A549 (cell line): ENCODE measurements around the gene ABHD6. TPM values are rescaled to one million over a fixed set of nuclear protein-coding genes. Genes with fewer than 3 reads are reported as not detected.

ENCODE experiments used
- ATAC-seq, 2 experiments: fragments of 200-7000 bp in 1 of 2; fragments of >200 bp in 1 of 2; cut with Nextera tagmentation in 1 of 2; cut with Tn5 transposase in 1 of 2; 3 replicates each; pipeline versions ENCODE4 v1.8.0 to v1.9.1; 2018 to 2020; ENCODE audit warnings: mild to moderate bottlenecking in 1 of 2, moderate library complexity in 1 of 2
- CTCF ChIA-PET: fragments of 300-600 bp; sonication (Branson Sonifier 250); formaldehyde crosslinking; extraction: SDS; loops from one replicate; lab custom pipeline; 2021; ENCODE audit warnings: antibody characterized with exemption, inconsistent platforms; lab: Yijun Ruan, JAX
- POLR2A ChIA-PET: fragments of 350-600 bp; formaldehyde crosslinking; extraction: SDS; loops from one replicate; lab custom pipeline; 2021; ENCODE audit warnings: antibody characterized with exemption, inconsistent platforms; lab: Yijun Ruan, JAX
- DNase-seq, 2 experiments: peaks; one replicate each; pipeline versions ENCODE4 v3.0.0 to v3.0.0-alpha.2; 2011 to 2016; ENCODE audit warnings: low read depth in 1 of 2, low spot score in 1 of 2
- FAIRE-seq: peaks from 2 replicates; lab custom pipeline; 2011; peaks lifted over from hg19 to GRCh38; lab: Jason Lieb, UNC
- H3K27ac ChIP-seq, 2 experiments: fragments of >200 bp; sonication (Bioruptor Twin); formaldehyde crosslinking; 3 replicates each; pipeline ENCODE4 v1.5.1; 2016 to 2017
- H3K4me1 ChIP-seq: fragments of >200 bp; sonication (Bioruptor Twin); formaldehyde crosslinking; 3 replicates; pipeline ENCODE4 v1.6.1; 2016
- H3K4me2 ChIP-seq: fragments of >200 bp; sonication (Bioruptor Twin); formaldehyde crosslinking; 3 replicates; pipeline ENCODE4 v1.6.1; 2016
- H3K4me3 ChIP-seq: fragments of >200 bp; sonication (Bioruptor Twin); formaldehyde crosslinking; 3 replicates; pipeline ENCODE4 v1.5.1; 2016
- H3K9me3 ChIP-seq: fragments of >200 bp; sonication (Bioruptor Twin); formaldehyde crosslinking; 3 replicates; pipeline ENCODE4 v1.6.1; 2016
- BCL3 ChIP-seq: fragments of >200 bp; sonication (Bioruptor Twin); formaldehyde crosslinking; IDR thresholded peaks from 3 replicates; pipeline ENCODE4 v1.6.1; 2016
- BHLHE40 ChIP-seq: IDR thresholded peaks from 2 replicates; pipeline ENCODE4 v1.6.1; 2012; ENCODE audit warnings: low read depth, low read length, inconsistent platforms
- CHD2 ChIP-seq: fragments of 150-350 bp; IDR thresholded peaks from 2 replicates; pipeline ENCODE4 v1.6.1; 2014; ENCODE audit warnings: low read length; ENCODE audit not compliant: partially characterized antibody
- FOXS1 ChIP-seq: fragments of 250-450 bp; sonication (Bioruptor Pico); IDR thresholded peaks from 2 replicates; pipeline ENCODE4 v1.5.0; 2020; ENCODE audit warnings: mild to moderate bottlenecking, moderate library complexity
- HDAC2 ChIP-seq: fragments of 200-600 bp; sonication (generic); IDR thresholded peaks from 2 replicates; pipeline ENCODE4 v1.6.1; 2016
- HEYL ChIP-seq: fragments of 250-450 bp; sonication (Bioruptor Pico); IDR thresholded peaks from 2 replicates; pipeline ENCODE4 v1.8.0; 2021; ENCODE audit warnings: mild to moderate bottlenecking, moderate library complexity
- HMGXB4 ChIP-seq: fragments of 250-450 bp; sonication (Bioruptor Pico); IDR thresholded peaks from 2 replicates; pipeline ENCODE4 v1.5.0; 2021; ENCODE audit warnings: mild to moderate bottlenecking, moderate library complexity, borderline replicate concordance
- HOXB13 ChIP-seq: fragments of 250-450 bp; sonication (Bioruptor Pico); IDR thresholded peaks from 2 replicates; pipeline ENCODE4 v1.5.0; 2020; ENCODE audit warnings: low read depth, mild to moderate bottlenecking, moderate library complexity
- JUN ChIP-seq, 2 experiments: fragments of >200 bp; sonication (Bioruptor Twin); formaldehyde crosslinking; IDR thresholded peaks; 2 replicates in 1 of 2; 3 replicates in 1 of 2; pipeline ENCODE4 v1.6.1; 2016 to 2017
- JUNB ChIP-seq: fragments of >200 bp; sonication (Bioruptor Twin); formaldehyde crosslinking; IDR thresholded peaks from 2 replicates; pipeline ENCODE4 v1.6.1; 2016
- KDM1A ChIP-seq: fragments of 200-600 bp; sonication (generic); IDR thresholded peaks from 2 replicates; pipeline ENCODE4 v1.6.1; 2016; ENCODE audit warnings: low read depth, mild to moderate bottlenecking
- NFE2L2 ChIP-seq: fragments of 150-350 bp; conservative IDR thresholded peaks from 2 replicates; pipeline ENCODE4 v1.6.1; 2014; ENCODE audit warnings: low read length
- NPAS2 ChIP-seq: fragments of 250-450 bp; sonication (Bioruptor Pico); IDR thresholded peaks from 2 replicates; pipeline ENCODE4 v1.8.0; 2022; ENCODE audit warnings: mild to moderate bottlenecking, moderate library complexity, borderline replicate concordance
- PBX3 ChIP-seq: IDR thresholded peaks from 2 replicates; pipeline ENCODE4 v1.6.1; 2012
- POLR2A ChIP-seq: IDR thresholded peaks from 2 replicates; pipeline ENCODE4 v1.6.1; 2012; ENCODE audit warnings: mild to moderate bottlenecking, low read length
- RAD21 ChIP-seq, 2 experiments: fragments of >200 bp in 1 of 2; sonication (Bioruptor Twin) in 1 of 2; formaldehyde crosslinking in 1 of 2; IDR thresholded peaks in 1 of 2; conservative IDR thresholded peaks in 1 of 2; 2 replicates in 1 of 2; 3 replicates in 1 of 2; pipeline ENCODE4 v1.6.1; 2012 to 2018; ENCODE audit warnings: inconsistent platforms in 1 of 2
- RARB ChIP-seq: fragments of 250-450 bp; sonication (Bioruptor Pico); IDR thresholded peaks from 2 replicates; pipeline ENCODE4 v1.8.0; 2021; ENCODE audit warnings: mild to moderate bottlenecking, moderate library complexity
- RCOR1 ChIP-seq: fragments of 150-350 bp; IDR thresholded peaks from 2 replicates; pipeline ENCODE4 v1.6.1; 2014; ENCODE audit warnings: antibody characterized with exemption, low read length, low read depth
- RNF2 ChIP-seq: fragments of 200-600 bp; sonication (generic); IDR thresholded peaks from 2 replicates; pipeline ENCODE4 v1.6.1; 2016; ENCODE audit warnings: low read depth, mild to moderate bottlenecking, antibody characterized with exemption, moderate library complexity, borderline replicate concordance
- TFCP2L1 ChIP-seq: fragments of 250-450 bp; sonication (Bioruptor Pico); IDR thresholded peaks from 2 replicates; pipeline ENCODE4 v1.5.0; 2021; ENCODE audit warnings: mild to moderate bottlenecking
- USF2 ChIP-seq: fragments of 450-650 bp; IDR thresholded peaks from 2 replicates; pipeline ENCODE4 v1.6.1; 2014; ENCODE audit warnings: antibody characterized with exemption
- ZC3H11A ChIP-seq: fragments of 450-650 bp; IDR thresholded peaks from 2 replicates; pipeline ENCODE4 v1.6.1; 2014; ENCODE audit warnings: antibody characterized with exemption, mild to moderate bottlenecking
- ZNF302 ChIP-seq: fragments of 250-450 bp; sonication (Bioruptor Pico); IDR thresholded peaks from 2 replicates; pipeline ENCODE4 v1.9.0; 2021; ENCODE audit warnings: inconsistent platforms, mild to moderate bottlenecking, moderate library complexity
- ZSCAN20 ChIP-seq: fragments of 250-450 bp; sonication (Bioruptor Pico); IDR thresholded peaks from 2 replicates; pipeline ENCODE4 v1.8.0; 2022; ENCODE audit warnings: mild to moderate bottlenecking, moderate library complexity
- WGBS: methylation state at CpG from one replicate; pipeline ENCODE4 v1.1.6; 2017; ENCODE audit errors: missing lambda C conversion rate; 5-methylcytosine and 5-hydroxymethylcytosine counted together
- polyA plus RNA-seq, 4 experiments: library from polyadenylated mRNA; depleted of rRNA in 3 of 4; stranded (reverse); fragments of >200 nt; fragmentation: RNase III in 1 of 4; extraction: RNeasy Plus Mini Kit Qiagen cat#74134 plus additional on column Dnase treatment in 1 of 4; gene quantifications; 2 replicates in 3 of 4; 3 replicates in 1 of 4; pipeline ENCODE4 v1.2.3, GENCODE V29; 2011 to 2017

ABHD6 gene
- polyA plus RNA-seq, 2 of the 4 experiments (the other 2 are of a cell fraction) = 6.6 to 10.1 TPM

GRCh38 chr3:58324391-58325390, 87.1 kb downstream of the ABHD6 start:
- H3K27ac ChIP-seq = no peak overlapping the region
- TF ChIP-seq ZC3H11A (no peak), HEYL (CRISPR knock-in tag) (no peak), USF2 (no peak), CHD2 (no peak), FOXS1 (CRISPR knock-in tag) (no peak)
- TF ChIP-seq, all 56 proteins: peak for 0
- no peak overlapping the region for H3K4me3 ChIP-seq
- ATAC-seq (no peak), DNase-seq (no peak), FAIRE-seq (no peak)
- ChIA-PET CTCF (interaction anchor here (0.6 to 1.6 kb wide), 5 partner anchors 16 to 305 kb away, joined by 3 to 7 read pairs (median 4); partner anchors contain the start of genes HTD2 and RPP14), POLR2A (no interaction called here)
- no peak overlapping the region for H3K4me2 ChIP-seq
- no peaks in the 10 kb centered on the region for H3K4me1 ChIP-seq
- 90% methylated on average over 5 of the region's 7 CpGs for WGBS
- H3K9me3 ChIP-seq = no peaks in the 10 kb centered on the region

GRCh38 chr3:58325525-58325992, 88.0 kb downstream of the ABHD6 start:
- Histone ChIP-seq H3K4me1 (no peaks in the 10 kb centered on the region), H3K4me3 (no peak overlapping the region), H3K9me3 (no peaks in the 10 kb centered on the region), H3K27ac (no peak overlapping the region)
- no peak for DNase-seq
- FAIRE-seq = no peak
- ChIA-PET CTCF (interaction anchor here (0.8 to 1.6 kb wide), 3 partner anchors 17 to 208 kb away, joined by 3 to 4 read pairs (median 4); partner anchors contain the start of genes HTD2 and RPP14), POLR2A (no interaction called here)
- no peak for ATAC-seq
- 75% methylated on average over 2 of the region's 2 CpGs for WGBS
- TF ChIP-seq RAD21 (conservative IDR thresholded peaks at IDR 0.05 in 1 of 2, IDR thresholded peaks at IDR 0.05 in 1 of 2) (no peak), JUN (IDR thresholded peaks at IDR 0.05) (no peak), RNF2 (no peak), POLR2A (no peak), RARB (no peak), BHLHE40 (no peak), ZSCAN20 (CRISPR knock-in tag) (no peak), TFCP2L1 (CRISPR knock-in tag) (no peak), BCL3 (no peak), JUNB (no peak), NFE2L2 (no peak), HOXB13 (CRISPR knock-in tag) (no peak), KDM1A (no peak)
- TF ChIP-seq, all 56 proteins: peak for 0
- H3K4me2 ChIP-seq = no peak overlapping the region

- ATAC-seq (no peak), DNase-seq (no peak), FAIRE-seq (no peak)
- no peak overlapping the region for H3K27ac ChIP-seq
- no peaks in the 10 kb centered on the region for H3K4me1 ChIP-seq
- no peak overlapping the region for H3K4me3 ChIP-seq
- CTCF ChIA-PET = interaction anchor here (1.2 kb wide), 1 partner anchor 242 kb away, joined by 4 read pairs; no protein-coding TSS in a partner anchor
- TF ChIP-seq HMGXB4 = no peak
- TF ChIP-seq ZNF302 (CRISPR knock-in tag) = no peak
- TF ChIP-seq HDAC2 = no peak
- no peak for TF ChIP-seq PBX3
- no peak for TF ChIP-seq RCOR1
- TF ChIP-seq NPAS2 (CRISPR knock-in tag) = no peak
- no peak overlapping the region for H3K4me2 ChIP-seq
- no peaks in the 10 kb centered on the region for H3K9me3 ChIP-seq
- POLR2A ChIA-PET = no interaction called here
- 83% methylated on average over 8 of the region's 8 CpGs for WGBS
Observed at GRCh38 chr3:58326267-58326900, 88.8 kb downstream of the ABHD6 start.
